Ishikawa (cell line): ENCODE data around the gene HOXC10.

ENCODE experiments used
- CEBPB ChIP-seq: IDR thresholded peaks from 2 replicates; pipeline ENCODE4 v1.6.1; 2012
- CREB1 ChIP-seq: IDR thresholded peaks from 2 replicates; pipeline ENCODE4 v1.6.1; 2012; ENCODE audit warnings: low read depth
- EGR1 ChIP-seq: IDR thresholded peaks from 2 replicates; pipeline ENCODE4 v1.6.1; 2012
- EP300 ChIP-seq: IDR thresholded peaks from 2 replicates; pipeline ENCODE4 v1.6.1; 2012; ENCODE audit warnings: borderline replicate concordance
- FOXM1 ChIP-seq: IDR thresholded peaks from 2 replicates; pipeline ENCODE4 v1.6.1; 2012; ENCODE audit warnings: low read depth, borderline replicate concordance
- NFIC ChIP-seq: IDR thresholded peaks from 2 replicates; pipeline ENCODE4 v1.6.1; 2012
- RAD21 ChIP-seq: IDR thresholded peaks from 2 replicates; pipeline ENCODE4 v1.6.1; 2012; ENCODE audit warnings: low read depth
- REST ChIP-seq: IDR thresholded peaks from 2 replicates; pipeline ENCODE4 v1.6.1; 2012; ENCODE audit warnings: low read depth, mild to moderate bottlenecking
- TAF1 ChIP-seq: IDR thresholded peaks from 2 replicates; pipeline ENCODE4 v1.6.1; 2012; ENCODE audit warnings: low read depth, mild to moderate bottlenecking
- TCF12 ChIP-seq: IDR thresholded peaks from 2 replicates; pipeline ENCODE4 v1.6.1; 2012; ENCODE audit warnings: low read depth
- TEAD4 ChIP-seq: IDR thresholded peaks from 2 replicates; pipeline ENCODE4 v1.6.1; 2012
- USF1 ChIP-seq: IDR thresholded peaks from 2 replicates; pipeline ENCODE4 v1.6.1; 2012
- YY1 ChIP-seq: IDR thresholded peaks from 2 replicates; pipeline ENCODE4 v1.6.1; 2012; ENCODE audit warnings: low read depth
- ZBTB7A ChIP-seq: IDR thresholded peaks from 2 replicates; pipeline ENCODE4 v1.6.1; 2012; ENCODE audit warnings: low read depth
- TF ChIP-seq, protein P1 (sequence below): IDR thresholded peaks from 2 replicates; pipeline ENCODE4 v1.6.1; 2012

The HOXC10 gene

DNA sequence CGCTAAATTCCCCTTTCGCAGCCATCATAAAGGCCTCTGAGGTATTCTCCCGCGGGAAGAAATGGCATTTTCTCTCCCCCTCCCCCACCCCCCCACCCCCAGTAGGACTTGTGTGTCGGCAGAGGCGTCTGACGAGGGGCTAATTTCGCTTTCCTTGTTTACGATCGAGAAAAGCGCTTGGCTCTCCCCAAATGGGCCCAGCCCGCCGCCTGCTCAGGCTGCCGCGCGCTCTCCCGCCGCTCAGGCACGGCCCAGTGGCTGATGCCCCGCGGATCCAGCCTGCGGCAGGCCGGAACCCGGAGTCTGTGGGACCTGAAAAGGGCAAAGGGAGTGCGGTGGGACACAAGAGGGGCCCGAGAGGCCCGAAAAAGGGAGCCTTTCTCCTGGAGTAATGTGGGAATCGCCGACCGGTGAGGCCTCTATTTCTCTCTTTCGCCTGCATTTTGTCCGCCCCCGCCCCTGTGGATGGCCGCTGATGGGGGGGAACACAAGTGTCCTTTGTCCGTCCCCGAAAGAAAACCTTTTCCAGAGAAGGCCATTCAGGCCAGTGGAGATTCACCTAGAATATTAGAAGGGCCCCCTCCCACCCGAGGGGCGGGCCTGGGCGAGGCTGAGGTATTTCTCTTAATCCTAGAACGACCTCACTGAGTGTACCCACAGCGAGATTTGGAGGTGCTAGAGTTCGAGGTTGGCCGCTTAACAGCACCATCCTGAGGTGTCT lies 34.3 kb downstream of the HOXC10 start:
- TF ChIP-seq NFIC (no peak), CREB1 (no peak), YY1 (no peak), CEBPB (no peak), RAD21 (no peak), TEAD4 (no peak), EGR1 (no peak), EP300 (no peak), TAF1 (no peak), TCF12 (no peak), FOXM1 (no peak), ZBTB7A (no peak)
- TF ChIP-seq, protein P1, sequence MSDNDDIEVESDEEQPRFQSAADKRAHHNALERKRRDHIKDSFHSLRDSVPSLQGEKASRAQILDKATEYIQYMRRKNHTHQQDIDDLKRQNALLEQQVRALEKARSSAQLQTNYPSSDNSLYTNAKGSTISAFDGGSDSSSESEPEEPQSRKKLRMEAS: no peak

GRCh38 chr12:54019924-54020590 lies 35.1 kb downstream of the HOXC10 start:
- no peak for TF ChIP-seq CEBPB
- no peak for TF ChIP-seq REST
- TF ChIP-seq, protein P1: no peak
- TF ChIP-seq TEAD4: no peak
- TF ChIP-seq TAF1: no peak
- TF ChIP-seq RAD21: no peak
- TF ChIP-seq ZBTB7A: no peak
- no peak for TF ChIP-seq FOXM1
- TF ChIP-seq EP300: no peak
- no peak for TF ChIP-seq CREB1
- TF ChIP-seq YY1: no peak

GRCh38 chr12:54020591-54021405 lies 35.9 kb downstream of the HOXC10 start:
- TF ChIP-seq TEAD4 (no peak), RAD21 (no peak), USF1 (no peak), REST (no peak), CEBPB (no peak)

DNA sequence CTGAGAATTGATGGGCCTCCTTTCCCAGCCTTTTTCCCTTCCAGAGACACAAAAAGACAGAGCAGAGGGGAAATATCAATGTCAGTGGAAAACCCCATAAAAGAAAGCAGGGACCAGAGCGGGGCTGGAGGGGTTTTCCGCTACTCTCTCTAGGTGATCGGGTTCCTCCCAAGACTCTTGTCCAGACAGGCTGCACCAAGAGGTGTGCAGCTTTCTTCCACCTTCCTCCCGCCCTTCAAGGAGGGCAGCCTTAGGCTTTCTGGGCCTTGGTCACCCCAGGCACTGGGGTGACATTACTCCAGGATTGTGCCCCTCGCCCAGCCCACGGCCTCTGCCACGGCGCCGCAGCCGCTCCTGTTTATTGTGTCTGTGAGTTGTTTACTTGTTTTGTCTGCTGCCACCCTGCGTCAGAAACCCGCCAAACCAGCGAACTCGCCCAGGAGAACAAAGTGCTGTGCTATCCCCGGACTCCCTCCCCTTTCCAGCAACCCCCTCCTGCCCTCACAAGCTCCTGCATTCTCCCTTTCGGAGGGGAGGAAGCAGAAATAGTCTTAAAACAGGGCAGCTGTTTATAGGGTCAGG lies 36.6 kb downstream of the HOXC10 start:
- no peak for TF ChIP-seq TAF1
- TF ChIP-seq USF1: no peak
- no peak for TF ChIP-seq CREB1
- no peak for TF ChIP-seq EGR1
- TF ChIP-seq CEBPB: no peak

DNA sequence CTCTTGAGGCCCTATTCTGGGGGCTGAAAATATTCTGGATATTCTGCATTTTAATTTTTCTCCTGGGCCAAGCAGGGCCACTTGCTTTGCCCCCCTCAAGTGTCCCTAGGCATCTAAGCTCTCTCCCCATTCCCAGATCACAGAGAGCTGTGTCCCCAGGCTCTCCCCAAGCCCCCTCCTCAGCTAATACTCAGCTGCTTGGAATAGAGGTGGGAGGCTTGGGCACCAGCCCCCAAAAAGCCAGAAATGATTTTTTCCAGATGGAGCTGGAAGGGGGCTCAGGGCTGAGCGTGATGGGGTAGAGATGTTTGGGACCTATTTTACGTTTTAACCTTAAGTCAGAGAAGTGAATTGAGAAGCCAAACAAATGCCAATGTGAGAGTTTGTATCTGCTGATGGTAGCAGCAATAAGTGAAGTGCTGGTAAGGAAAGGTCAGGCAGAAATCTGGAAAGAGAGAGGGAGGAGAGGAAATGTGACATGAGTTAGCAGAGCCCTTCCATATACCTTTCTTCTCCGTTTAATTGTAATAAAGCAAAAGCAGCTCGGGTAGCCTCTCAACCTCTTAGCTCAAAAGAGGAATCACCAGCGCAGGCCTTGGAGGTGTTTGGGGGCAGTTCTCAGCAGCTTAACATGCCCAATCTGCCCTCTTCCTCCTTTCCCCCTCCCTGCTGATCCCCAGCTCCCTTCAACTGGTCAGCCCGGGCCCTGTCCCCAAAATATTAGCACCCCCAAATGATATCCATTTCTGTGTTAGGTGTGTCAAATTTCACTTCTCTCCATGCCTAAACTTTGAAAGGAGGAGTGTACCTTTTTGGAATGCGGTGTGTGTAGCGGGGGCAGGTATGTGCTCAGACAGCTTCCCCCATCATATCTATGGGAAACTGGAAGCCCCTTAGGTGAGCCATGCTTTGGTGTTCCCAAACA lies 38.3 kb downstream of the HOXC10 start:
- TF ChIP-seq TCF12: no peak
- no peak for TF ChIP-seq CREB1
- no peak for TF ChIP-seq EP300
- no peak for TF ChIP-seq TEAD4
- TF ChIP-seq NFIC: no peak
- no peak for TF ChIP-seq YY1
- TF ChIP-seq TAF1: no peak
